ENCODE data around the gene YWHAQ.
"Not testable (repeated sequence)": the region's sequence is repeated elsewhere in the genome, so short reads cannot be mapped to it uniquely, and the experiment has no call there.

Gene YWHAQ

DNA sequence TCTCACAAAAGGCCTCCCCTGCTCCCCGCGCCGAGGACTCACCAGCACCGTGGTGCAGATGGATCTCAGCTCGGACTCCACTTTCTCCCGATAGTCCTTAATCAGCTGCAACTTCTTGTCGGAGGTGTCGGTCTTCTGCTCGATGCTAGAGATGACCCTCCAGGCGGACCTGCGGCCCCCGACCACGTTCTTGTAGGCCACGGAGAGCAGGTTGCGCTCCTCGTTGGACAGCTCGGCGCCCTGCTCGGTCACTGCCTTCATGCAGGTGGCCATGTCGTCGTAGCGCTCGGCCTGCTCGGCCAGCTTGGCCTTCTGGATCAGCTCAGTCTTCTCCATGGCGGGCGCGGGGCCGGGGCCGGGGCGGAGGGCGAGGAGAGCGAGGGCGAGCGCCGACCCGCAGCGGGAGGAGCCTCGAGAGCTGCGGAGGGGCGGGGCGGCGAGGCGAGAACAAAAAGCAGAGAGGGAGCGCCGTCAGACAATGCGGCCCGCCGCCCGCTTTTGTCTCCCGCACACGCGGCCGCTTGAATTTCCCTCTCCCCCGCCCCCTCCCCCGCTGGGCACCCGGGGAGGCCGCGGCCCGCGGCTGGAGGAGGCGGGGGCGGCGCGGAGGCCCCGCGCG lies 571 bp downstream of the YWHAQ start:
- DNase-seq = peak; percentile 57

DNA sequence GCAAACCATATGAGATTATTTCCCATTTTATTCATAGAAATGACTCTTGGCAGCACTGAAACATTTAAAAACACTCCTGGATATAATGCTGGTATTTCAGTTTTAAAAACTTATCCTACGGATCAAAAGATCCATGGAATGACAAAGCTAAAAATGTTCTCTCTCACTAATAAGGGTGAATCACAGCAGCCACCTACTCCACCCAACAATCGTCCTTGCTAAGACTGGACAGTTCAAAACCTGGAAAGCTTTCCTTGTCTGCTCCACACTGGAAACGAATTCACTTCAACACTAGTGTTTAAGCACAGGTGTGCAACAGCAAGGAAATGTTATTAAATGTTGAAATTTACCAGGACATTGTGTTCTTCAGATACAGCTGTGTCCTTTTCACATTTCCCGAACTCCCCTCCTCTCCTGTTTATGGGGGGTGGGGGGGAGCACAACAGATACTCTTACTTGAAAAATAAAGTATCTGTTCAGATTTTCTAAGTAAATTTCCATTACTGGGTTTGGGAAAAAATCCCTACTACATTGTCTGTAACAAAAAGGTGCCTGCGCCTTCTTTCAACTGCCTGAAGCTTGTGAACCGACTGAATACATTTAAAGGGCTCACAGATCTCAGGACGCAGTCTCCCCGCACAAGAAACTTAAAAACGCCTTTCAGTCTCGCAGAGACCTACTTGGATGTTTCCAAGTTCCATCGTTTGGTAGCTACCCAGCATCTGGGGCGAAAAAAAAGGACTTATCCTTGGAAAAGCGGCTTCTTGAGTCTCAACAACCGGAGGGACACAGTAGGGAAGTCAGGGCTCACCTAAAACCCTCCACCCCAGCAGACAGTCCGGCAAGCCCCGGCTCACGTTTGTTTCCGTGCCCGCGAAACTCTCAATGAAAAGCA lies 1.3 kb downstream of the YWHAQ start:
- DNase-seq = no peak

DNA sequence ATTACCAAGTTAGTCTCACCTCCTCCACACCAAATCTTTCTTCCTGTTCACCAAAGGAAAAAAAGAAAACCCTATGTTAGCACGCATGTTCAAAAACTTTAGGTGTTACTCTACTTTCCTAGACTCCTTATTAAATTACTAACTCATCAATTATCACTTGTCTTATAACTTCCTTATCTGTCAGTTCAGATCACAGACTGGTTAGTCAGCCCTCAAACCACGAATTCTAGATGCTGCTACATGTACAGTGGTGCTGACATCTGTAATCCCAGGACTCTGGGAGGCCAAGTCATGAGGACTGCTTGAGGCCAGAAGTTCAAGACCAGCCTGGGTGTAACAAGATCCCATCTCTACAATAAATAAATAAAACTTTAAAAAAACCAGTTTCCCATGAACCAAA lies 3.5 kb downstream of the YWHAQ start:
- DNase-seq = no peak

DNA sequence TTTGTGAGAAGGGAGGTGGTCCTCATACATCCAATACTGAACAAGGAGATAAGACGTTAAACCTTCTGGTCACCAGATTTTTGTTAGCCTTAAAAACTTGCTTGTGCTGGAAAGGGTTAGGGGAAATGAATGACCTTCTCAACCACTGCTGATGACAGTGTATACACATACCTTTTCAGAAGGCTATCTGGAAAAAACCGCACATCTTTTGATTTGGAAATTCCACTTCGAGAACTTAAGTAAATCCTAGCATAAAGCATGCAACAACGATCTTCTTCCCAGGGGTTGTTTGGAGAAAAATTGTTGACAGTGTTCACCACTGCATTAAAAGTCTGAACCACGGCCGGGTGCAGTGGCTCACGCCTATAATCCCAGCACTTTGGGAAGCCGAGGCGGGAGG lies 7.6 kb downstream of the YWHAQ start:
- no peak for DNase-seq

DNA sequence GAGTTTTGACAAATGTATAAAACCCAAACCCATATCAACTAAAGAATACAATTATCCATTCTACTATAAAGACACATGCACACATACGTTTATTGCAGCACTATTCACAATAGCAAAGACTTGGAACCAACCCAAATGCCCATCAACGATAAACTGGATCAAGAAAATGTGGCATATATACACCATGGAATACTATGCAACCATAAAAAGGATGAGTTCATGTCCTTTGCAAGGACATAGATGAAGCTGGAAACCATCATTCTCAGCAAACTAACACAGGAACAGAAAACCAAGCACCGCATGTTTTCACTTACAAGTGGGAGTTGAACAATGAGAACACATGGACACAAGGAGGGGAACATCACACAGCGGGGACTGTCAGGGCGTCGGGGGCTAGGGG lies 9.1 kb downstream of the YWHAQ start:
- not testable (repeated sequence) for DNase-seq

DNA sequence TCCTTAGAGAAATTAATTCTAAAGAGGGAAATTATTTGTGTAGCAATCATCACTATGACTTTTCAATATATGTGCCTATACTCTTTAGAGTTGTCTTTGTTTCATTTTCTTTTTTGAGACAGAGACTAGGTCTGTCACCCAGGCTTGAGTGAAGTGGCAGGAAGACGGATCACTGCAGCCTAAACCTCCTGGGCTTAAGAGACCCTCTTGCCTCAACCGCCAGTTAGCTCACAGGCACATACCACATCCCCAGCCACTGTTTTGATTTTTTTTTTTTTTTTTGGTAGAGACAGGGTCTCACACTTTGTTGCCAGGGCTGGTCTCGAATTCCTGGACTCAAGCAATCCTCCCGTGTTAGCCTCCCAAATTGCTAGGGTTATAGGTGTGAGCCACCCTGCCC lies 12.4 kb downstream of the YWHAQ start:
- no peak for DNase-seq

DNA sequence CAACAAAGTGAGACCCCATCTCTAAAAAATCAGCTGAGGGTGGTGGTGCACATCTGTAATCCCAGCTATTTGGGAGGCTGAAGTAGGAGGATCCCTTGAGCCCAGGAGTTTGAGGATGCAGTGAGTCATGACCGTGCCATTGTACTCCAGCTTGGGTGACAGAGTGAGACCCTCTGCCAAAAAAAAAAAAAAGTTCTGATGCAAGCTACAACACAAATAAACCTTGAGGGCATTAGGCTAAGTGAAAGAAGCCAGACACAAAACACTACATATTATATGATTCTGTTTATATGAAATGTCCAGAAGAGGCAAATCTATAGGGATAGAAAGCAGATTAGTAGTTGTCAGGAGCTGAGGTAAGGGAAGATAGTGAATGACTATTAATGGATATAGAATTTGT lies 13.0 kb downstream of the YWHAQ start:
- no peak for DNase-seq

DNA sequence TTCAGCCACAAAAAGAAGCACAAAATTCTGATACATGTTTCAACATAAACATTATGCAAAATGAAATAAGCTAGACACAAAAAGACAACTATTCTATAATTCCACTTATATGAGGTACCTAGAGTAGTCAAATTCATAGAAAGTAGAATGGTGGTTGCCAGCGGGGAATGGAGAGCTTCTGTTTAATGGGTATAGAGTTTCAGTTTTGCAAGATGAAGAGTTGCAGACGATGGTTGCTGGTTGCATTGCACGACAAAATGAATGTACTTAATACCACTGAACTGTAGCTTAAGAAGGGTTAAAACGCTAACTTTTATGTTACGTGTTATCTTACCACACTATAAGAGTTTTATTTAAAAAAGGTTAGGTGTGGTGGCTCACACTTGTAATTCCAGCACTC lies 13.5 kb downstream of the YWHAQ start:
- no peak for DNase-seq

DNA sequence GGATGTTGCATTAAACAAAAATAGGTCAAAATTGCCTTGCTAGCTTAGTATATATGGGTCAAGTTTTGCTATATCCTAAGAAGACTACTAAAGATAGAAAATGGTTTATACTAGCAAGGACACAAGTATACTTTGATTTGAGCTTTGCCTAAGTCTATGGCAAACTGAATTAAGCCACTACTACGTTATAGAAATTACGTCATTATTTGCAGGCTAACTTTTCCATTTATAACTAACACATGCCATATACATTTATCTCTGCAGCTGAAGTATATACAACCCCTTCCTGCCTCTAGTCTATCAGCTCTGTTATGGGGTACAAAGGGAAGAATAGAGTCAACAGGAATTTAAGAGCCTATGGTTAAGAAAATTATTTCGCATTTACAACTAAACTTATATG lies 16.2 kb downstream of the YWHAQ start:
- no peak for DNase-seq

DNA sequence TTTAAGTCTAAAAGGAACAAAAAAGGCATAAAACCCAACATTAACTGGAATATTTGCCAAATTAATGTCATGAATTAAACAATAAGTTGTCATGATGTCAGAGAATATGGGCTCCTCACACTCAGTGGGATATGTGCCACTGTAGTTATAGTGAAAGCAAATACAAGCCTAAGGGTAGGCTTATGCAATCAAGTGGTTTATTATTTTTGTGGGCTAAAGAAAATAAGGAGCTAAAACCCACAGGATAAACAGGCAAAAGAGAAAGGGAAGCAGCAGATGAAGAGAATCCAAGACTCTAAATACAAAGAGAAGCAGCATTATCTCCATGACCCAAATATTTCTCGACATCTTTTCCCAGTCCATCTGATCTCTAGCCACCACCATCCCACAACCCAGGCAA lies 17.5 kb downstream of the YWHAQ start:
- no peak for DNase-seq

DNA sequence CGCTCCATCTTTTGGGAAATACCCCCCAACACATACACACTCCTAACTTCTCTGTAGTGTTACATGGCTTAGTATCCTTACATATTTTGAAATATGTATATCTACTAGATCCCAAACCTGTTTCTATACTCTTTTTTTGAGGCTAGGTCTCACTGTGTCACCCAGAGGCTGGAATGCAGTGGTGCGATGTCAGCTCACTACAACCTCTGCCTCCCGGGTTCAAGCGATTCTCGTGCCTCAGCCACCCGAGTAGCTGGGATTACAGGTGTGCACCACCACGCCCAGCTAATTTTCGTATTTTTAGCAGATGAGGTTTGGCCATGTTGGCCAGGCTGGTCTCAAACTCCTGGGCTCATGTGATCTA lies 19.3 kb downstream of the YWHAQ start:
- DNase-seq = not testable (repeated sequence)

DNA sequence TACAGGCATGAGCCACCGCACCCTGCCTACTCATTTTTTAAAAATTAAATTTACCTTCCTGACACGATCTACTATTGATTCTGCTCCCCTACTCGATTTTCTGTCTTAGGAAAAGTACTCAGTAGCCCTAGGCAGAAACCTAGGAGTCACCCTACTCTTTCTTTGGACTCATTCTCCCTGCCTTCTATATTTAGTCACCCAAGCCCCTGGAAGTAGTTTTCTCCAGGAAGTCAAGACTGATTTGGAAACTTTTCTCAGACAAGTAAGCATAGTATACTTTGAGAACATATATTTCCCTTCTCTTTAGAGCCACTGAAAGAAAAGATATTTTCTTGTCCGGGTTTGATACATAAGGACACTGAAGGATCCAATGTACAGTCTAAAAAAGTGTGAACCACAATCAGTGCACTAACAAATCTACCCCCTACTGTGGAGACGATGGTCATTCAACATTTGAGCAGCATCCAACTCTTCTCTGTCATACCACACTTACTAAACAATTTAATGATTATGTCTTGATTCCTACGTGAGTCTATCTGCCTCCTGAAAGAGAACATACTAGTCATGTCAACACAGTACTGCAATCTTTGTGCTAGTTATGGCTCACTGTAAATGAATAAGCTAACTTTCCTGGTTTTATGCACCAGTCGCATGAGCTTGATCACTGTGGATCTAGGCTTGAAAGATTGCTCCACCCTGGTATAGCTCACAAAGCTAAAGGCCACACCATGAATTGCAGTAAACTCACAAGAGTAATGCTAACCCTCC lies 19.8 kb downstream of the YWHAQ start:
- DNase-seq = no peak

DNA sequence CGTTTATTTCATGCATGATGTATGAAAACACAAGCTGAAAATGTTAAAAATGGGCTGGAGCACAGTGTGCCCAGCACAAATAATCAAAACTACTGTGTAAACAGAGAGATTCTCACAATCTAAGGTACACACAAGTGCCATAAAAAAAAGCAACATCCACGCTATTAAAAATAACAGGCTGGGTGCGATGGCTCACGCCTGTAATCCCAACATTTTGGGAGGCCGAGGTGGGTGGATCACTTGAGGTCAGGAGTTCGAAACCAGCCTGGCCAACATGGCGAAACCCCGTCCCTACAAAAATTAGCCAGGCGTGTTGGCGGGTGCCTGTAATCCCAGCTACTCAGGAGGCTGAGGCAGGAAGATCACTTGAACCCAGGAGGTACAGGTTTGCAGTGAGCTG lies 22.3 kb downstream of the YWHAQ start:
- DNase-seq = not testable (repeated sequence)

DNA sequence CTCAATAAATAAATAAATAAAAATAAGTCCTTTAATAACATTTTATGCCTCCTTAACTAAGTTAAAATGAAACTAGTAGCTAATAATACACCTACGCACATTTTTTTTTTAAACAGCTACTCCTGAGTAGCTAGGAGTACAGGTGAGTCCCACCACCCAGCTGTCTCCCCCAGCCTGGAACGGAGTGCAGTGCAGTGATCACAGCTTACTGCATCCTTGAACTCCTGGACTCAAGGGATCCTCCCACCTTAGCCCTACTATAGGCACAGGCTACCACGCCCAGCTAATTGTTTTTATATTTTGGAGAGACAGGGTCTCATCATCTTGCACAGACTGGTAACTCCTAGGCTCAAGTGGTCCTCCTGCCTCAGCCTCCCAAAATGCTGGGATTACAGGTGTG lies 28.4 kb downstream of the YWHAQ start:
- no peak for DNase-seq

DNA sequence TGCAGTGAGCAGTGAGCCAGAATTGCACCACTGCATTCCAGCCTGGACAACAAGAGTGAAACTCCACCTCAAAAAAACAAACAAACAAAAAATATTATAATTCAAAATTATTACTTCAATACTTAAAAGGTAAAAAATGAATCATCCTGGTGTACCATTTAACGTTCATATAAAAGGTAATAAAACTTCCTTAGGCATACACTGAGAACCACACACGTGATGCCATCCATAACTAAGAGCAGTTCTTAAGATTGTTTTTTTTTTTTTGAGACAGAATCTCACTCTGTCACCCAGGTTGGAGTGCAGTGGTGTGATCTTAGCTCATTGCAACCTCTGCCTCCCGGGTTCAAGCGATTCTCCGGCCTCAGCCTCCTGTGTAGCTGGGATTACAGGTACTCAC lies 29.4 kb downstream of the YWHAQ start:
- DNase-seq = no peak

DNA sequence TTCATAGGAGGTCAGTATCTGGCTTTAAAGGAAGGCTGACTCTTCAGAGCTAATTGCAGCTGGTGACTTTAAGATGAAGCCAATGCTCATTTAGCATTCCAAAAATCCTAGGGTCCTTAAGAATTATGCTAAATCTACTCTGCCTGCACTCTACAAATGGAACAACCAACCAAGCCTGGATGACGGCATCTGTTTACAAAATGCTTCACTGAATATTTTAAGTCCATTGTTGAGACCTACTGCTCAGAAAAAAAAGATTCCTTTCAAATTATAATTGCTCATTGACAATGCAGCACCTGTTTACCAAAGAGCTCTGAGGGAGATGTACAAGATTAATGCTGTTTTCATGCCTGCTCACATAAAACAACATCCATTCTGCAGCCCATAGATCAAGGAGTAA lies 31.4 kb downstream of the YWHAQ start:
- DNase-seq = no peak

DNA sequence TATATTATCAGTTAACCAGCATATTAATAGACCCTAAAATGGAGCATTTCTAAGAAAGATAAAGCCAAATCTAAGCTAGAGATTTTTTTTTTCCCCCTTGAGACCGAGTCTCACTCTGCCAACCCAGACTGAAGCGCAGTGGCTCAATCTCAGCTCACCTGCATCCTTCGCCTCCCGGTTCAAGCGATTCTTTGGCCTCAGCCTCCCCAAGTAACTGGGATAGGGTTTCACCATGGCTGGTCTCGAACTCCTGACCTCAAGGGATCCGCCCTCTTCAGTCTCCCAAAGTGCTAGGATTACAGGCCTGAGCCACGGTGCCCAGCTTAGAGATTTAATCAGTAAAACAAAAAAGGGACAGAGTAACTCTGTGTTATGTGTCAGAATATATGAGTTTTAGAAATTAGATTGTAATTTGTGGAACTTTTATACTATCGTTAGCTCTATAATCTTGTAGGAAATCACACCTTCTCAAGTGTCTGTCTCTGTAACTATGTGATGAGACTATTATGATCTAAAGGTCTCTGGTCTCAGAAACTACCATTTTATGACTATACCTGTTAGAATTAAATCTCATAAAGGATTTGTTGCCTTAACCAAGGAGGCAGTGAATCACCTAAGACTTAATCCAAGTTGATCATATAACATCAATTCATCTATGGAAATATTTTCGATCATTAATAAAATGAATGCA lies 34.0 kb downstream of the YWHAQ start:
- no peak for DNase-seq

DNA sequence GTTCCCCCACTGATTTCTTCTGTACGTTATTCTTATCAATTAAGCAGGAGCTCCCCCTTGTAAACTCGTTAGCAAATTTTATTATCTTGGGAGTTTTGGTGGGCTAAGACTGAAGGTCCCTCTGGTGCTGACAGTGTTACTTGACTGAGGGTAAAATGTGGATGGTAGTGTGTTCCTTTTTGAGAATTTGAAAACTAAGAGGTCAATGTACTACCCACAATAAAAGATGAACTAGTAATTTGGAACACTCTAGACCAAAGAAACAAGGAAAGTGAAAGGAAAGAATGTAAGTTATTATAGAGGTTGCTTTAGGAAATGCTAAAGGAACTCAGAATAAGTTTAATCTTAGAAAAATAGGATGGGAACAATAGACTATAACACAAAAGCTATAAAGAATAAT lies 35.1 kb downstream of the YWHAQ start:
- DNase-seq = no peak

DNA sequence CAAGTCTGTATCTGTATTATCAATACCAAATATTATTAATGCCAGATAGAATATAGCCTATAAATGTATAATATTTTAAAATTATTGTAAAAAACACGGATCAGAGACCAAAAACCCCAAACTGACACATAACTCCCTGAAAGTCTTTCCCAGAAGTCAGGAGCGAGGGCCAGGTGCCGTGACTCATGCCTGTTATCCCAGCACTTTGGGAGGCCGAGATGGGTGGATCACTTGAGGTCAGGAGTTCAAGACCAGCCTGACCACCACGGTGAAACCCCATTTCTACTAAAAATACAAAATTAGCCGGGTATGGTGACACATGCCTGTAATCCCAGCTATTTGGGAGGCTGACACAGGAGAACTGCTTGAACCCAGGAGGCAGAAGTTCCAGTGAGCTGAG lies 35.5 kb downstream of the YWHAQ start:
- not testable (repeated sequence) for DNase-seq

DNA sequence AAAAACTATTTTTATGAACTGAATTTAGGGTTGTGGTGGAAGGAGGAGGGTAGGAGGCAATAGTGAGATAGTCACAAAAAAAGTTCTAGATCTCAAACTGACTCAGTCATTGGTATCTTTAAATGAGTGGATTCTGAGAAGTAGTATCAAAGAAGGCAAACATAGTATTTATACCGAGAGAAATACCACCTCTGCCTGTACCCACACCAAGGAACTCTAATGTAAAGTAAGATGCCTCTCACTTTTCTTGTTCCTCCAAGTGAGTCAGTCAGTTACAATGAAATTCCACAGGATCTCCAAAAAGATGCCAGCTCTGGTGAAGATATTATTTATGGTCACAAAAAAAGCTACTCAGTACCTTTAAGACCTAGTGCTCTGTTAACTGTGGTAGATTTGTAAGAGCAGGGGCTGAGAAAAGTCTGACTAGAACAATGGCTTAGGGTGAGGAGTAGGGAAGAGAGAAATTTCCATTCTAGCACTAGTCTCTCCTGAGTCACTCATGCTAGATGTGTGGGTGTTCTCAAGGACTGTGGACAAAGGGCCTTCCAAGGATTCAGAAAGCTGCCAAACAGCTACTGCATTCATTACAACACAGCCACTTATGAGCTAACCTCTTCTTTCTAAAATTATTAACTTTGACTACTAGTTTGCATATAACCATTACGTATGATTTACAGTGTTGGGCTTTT lies 36.3 kb downstream of the YWHAQ start:
- DNase-seq = peak; percentile 51

DNA sequence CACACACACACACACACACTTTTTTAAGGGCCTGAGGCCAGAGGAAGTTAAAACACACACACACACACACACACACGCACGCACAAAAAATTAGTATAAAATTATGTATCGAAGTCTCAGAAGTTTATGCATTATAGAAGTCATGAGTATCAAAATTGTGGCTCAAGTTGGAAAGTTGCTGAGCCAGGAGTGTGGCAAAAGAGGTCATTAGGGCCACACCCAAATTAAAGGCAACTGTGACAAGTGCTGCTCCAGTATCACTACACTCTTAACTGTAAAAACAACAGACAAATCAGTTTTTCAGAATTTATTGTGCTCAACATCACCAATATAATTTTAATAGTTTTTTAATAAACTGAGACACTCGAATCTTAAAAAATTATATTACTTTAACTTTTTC lies 36.9 kb downstream of the YWHAQ start:
- no peak for DNase-seq

DNA sequence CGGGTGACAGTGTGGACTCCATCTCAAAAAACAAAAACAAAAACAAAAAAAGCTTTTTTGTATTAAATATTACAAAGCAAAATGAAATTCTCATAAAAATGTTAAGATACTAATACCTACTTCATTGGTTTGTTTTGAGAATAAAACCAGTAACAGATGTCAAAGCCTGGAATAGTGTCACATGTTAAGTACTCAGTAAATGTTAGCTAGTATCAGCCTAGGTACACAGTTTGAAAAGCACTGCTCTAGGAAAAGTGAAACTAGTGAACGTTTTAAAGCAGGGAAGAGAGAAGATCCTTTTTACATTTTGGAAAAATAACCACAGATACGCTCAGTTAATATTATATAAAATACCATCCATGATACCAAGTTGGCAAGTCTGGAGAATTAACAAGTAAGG lies 38.1 kb downstream of the YWHAQ start:
- DNase-seq = no peak

DNA sequence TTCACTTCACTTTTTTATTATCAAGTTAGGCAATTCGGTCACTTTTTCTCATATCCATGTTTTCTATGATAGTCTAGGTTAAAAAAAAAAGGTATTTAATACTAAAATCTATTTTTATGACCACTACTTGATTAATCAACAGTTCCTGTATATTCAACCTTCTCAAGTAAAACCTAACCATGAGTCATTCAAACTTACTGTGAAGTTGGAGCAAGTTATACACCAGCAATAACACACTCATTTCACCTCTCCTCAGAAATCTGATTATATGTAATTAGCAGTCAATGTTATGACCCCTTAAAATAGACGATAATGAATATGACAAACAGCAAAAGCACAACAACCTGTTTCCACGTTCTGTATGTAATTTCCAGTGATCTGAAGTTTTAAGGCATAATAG lies 40.2 kb downstream of the YWHAQ start:
- DNase-seq = no peak

Data from NCI-H1048 (cell line).